Measurements from ENCODE around the gene TSKU.

TSKU gene

GRCh38 chr11:76770642-76771445 lies 12.3 kb upstream of the TSKU start:
- DNase-seq (ENCODE audit: low spot score), result no peak

GRCh38 chr11:76771446-76772099 lies 11.6 kb upstream of the TSKU start:
- no peak for DNase-seq (ENCODE audit: low spot score)

GRCh38 chr11:76772100-76772782 lies 10.9 kb upstream of the TSKU start:
- DNase-seq (ENCODE audit: low spot score), result no peak

- DNase-seq (ENCODE audit: low spot score), result no peak
Measured at GRCh38 chr11:76772783-76773106, 10.4 kb upstream of the TSKU start.

- DNase-seq (ENCODE audit: low spot score), result peak; percentile 87
Measured at GRCh38 chr11:76773921-76774361, 9.2 kb upstream of the TSKU start.

- no peak for DNase-seq (ENCODE audit: low spot score)
Measured at GRCh38 chr11:76776472-76776871, 6.7 kb upstream of the TSKU start.

- DNase-seq (ENCODE audit: low spot score), result no peak
Measured at GRCh38 chr11:76777305-76777704, 5.9 kb upstream of the TSKU start.

GRCh38 chr11:76777876-76778275 lies 5.3 kb upstream of the TSKU start:
- DNase-seq (ENCODE audit: low spot score), result no peak

GRCh38 chr11:76778874-76779273 lies 4.3 kb upstream of the TSKU start:
- DNase-seq (ENCODE audit: low spot score), result no peak

- no peak for DNase-seq (ENCODE audit: low spot score)
Measured at GRCh38 chr11:76781046-76781801, 1.9 kb upstream of the TSKU start.

GRCh38 chr11:76781807-76782530 lies 1.2 kb upstream of the TSKU start:
- no peak for DNase-seq (ENCODE audit: low spot score)

- peak; percentile 80 for DNase-seq (ENCODE audit: low spot score)
Measured at GRCh38 chr11:76782531-76783293, 444 bp upstream of the TSKU start.

GRCh38 chr11:76783896-76784813 lies 999 bp downstream of the TSKU start:
- peak; percentile 57 for DNase-seq (ENCODE audit: low spot score)

GRCh38 chr11:76785513-76785912 lies 2.4 kb downstream of the TSKU start:
- no peak for DNase-seq (ENCODE audit: low spot score)

GRCh38 chr11:76786016-76786415 lies 2.9 kb downstream of the TSKU start:
- DNase-seq (ENCODE audit: low spot score), result no peak

- DNase-seq (ENCODE audit: low spot score), result no peak
Measured at GRCh38 chr11:76786441-76787014, 3.4 kb downstream of the TSKU start.

- no peak for DNase-seq (ENCODE audit: low spot score)
Measured at GRCh38 chr11:76787271-76787670, 4.1 kb downstream of the TSKU start.

GRCh38 chr11:76787911-76788596 lies 4.9 kb downstream of the TSKU start:
- no peak for DNase-seq (ENCODE audit: low spot score)

Data from cerebellar cortex (tissue), 1 donor.